Measurements from ENCODE around the gene AGBL1.

The AGBL1 gene

DNA sequence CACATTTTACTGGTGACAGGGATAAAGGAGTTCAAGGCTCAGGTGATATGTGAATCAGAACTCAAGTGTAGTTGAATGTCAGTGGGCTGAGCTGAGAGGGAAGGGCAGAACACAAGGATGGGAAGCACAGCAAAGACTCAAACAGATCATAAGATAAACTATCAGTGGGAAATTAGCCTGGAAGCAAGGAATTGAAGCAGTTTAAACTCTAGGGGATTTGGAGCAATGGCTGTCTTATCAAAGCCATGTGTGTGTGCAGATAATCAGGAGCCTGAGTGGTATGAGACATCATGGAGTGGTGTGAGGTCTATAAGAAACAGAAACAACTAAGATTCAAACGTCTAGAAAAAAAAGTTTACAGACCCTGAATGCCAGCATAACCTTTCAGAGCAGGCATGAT is 634.6 kb downstream of the AGBL1 start:
- no peak for DNase-seq (ENCODE audit: low spot score)

GRCh38 chr15:86725628-86726027 is 646.0 kb downstream of the AGBL1 start:
- DNase-seq (ENCODE audit: low spot score) = no peak

DNA sequence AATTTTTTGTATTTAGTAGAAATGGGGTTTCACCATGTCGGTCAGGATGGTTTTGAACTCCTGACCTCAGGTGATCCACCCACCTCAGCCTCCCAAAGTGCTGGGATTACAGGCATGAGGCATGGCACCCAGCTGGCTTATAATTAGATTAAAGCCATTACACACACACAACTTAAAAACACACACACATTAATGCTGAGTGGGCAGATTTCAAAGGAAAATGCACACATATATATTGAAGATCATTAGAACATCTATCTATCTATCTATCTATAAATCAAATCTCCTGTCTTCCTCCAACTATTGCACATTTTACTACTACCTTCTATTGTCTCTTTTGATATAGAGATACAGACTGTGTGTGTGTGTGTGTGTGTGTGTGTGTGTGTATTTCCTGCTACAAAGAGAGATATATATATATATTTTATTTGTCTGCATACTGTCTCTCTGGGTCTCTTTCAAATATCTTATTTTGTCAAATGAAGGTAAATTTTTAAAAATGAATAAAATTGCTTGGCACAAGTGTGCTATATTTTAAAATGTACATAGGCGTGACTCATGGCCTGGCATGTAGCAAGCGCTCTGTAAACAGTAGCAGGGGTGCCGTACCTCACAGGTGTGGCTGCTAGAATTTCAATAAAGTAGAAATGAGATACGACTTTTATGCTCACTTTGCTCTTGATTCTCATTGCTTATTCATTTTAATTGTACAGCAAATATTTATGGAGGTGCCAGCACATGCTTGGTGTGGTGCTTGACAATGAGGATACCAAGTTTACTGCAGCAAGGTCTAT is 655.8 kb downstream of the AGBL1 start:
- DNase-seq (ENCODE audit: low spot score) = no peak

- no peak for DNase-seq (ENCODE audit: low spot score)
These were observed 662.2 kb downstream of the AGBL1 start for GRCh38 chr15:86741917-86742316.

DNA sequence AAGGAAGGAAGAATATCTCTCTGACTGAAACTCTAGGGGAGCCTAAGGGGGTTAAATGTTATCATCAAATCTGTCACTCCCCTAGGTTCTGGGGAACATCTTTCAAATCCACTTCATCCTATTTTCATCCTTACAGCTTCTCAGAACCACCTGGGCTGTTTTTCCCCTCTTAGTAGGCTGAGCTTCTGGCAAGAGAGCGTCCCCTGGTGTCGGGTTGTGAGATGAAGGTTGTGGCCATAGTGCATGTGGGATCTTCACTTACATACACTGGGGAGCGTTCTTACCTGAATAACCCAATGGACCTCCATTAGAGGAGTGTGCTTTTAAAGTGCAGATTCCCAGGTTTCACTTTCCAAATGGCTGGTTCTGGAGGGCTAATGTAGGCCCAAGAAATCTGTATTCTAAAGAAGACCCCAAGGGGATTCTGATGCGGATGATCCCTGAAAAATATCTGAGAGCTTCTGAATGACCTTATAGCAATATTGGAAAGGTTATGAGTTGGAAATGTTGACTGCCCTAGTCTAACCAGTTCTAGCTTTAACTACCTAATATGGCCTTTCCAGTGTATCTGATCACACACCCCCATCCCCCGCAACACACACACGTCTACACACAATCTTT is 663.7 kb downstream of the AGBL1 start:
- DNase-seq (ENCODE audit: low spot score) = no peak

GRCh38 chr15:86744198-86744780 is 664.6 kb downstream of the AGBL1 start:
- no peak for DNase-seq (ENCODE audit: low spot score)

- no peak for DNase-seq (ENCODE audit: low spot score)
These were observed 671.4 kb downstream of the AGBL1 start for GRCh38 chr15:86751116-86751515.

DNA sequence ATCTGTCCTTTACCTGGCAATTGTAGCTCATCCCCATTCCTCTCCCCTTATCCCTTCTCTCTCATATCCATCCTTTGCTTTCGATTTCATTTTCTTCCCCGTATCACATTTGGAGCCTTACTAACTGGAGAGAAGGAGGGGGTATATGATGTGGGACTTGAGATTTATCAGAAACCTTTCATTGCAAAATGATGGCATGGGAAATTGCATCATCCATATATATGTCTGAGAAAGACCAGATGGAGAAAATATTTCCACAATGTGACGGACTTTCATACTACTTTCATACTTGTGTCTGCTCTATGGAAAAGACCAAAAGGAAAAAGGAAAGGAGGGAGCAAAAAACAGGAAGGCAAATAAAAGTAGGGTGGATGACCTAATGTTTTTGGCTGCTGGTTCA is 675.2 kb downstream of the AGBL1 start:
- no peak for DNase-seq (ENCODE audit: low spot score)

GRCh38 chr15:86756688-86757087 is 677.0 kb downstream of the AGBL1 start:
- peak; percentile 6 for DNase-seq (ENCODE audit: low spot score)

GRCh38 chr15:86759800-86760523 is 680.3 kb downstream of the AGBL1 start:
- no peak for DNase-seq (ENCODE audit: low spot score)

DNA sequence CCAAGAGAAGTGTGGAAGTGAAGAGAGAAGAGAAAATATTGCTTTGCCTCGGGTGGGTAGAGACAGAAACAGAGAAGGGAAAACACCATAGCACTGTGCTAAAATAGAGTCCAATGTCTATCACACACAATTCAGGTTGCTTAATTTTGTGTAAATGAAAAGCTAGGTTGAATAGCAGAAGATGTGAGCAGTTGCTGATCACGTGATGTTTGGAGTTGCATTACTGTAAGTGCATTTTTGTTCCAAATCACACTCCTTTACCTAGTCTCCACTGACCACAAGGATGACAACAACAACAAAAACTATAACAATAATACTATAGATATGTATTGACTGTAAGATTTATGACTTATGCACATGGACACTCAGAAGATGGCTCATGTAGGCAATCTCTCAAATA is 683.2 kb downstream of the AGBL1 start:
- no peak for DNase-seq (ENCODE audit: low spot score)

DNA sequence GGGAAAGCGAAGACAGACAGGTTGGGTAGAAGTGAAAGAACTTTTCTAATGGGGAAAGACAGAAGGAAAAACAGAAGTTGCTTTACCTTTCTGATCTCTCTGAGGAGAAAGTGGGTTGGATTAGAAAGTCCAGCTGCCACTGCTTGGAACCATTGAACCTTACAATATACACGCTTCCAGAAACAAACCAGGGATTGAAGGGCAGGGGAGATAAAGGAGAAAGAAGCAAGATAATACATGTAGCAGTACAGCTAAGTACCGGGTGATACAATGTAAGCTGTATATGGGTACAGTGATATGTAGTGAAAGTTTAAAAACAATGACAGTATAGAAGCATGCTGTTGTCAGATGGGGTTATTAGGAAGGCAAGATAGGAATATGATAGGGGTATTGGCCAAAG is 684.4 kb downstream of the AGBL1 start:
- DNase-seq (ENCODE audit: low spot score) = no peak

- DNase-seq (ENCODE audit: low spot score) = no peak
These were observed 685.6 kb downstream of the AGBL1 start for GRCh38 chr15:86765281-86765680.

DNA sequence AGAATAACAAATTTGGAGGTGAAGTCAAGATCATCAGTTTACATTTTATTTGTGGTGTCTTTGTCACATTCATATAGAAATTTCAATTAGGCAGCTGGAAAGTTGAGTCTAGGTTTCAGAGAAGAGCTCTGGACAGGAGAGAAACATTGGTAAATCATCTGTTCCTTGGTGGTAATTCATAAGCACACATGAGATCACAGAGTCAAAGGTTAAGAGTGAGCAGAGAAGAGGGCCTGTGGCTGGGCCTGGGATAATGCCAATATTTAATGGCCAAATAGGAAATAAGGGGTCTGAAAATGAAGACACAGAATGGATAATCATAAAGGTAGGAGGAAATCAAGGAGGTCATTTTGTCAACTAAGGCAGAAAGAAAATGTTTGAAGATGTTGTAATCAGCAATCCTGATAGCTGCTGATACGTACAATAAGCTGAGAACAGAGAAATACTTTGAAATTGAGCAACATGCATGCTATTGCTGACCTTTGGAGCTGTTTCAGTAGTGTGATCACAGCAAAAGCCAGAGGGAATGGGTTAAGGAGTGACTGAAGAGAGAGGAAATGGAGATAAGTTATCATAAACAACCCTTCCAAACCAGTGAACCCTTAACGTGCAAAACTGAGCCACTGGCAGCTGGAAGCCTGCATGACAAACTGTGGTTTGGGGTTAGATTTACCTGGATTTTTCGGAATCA is 692.8 kb downstream of the AGBL1 start:
- DNase-seq (ENCODE audit: low spot score) = no peak

GRCh38 chr15:86773736-86774135 is 694.1 kb downstream of the AGBL1 start:
- DNase-seq (ENCODE audit: low spot score) = peak; percentile 8

- DNase-seq (ENCODE audit: low spot score) = no peak
These were observed 696.5 kb downstream of the AGBL1 start for GRCh38 chr15:86776145-86776544.

- no peak for DNase-seq (ENCODE audit: low spot score)
These were observed 716.9 kb downstream of the AGBL1 start for GRCh38 chr15:86796521-86796920.

DNA sequence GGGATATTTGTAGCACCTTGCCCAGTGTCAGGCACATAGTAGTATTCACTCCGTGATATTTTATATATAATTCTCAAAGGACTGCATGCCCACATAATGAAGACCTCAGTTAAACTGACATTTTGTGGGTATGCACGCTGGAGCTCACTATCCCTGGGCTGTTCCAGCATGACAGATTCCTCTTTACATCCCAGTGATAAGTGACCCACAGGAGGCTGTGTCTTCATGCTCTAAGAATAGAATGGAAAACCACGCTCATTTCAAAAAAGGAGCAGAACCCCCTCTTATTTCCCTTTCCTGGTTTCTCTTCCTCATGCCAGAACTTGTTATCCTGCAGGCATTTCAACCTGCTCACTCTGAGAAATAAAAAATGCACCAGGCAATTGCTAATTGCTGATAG is 717.5 kb downstream of the AGBL1 start:
- DNase-seq (ENCODE audit: low spot score) = no peak

DNA sequence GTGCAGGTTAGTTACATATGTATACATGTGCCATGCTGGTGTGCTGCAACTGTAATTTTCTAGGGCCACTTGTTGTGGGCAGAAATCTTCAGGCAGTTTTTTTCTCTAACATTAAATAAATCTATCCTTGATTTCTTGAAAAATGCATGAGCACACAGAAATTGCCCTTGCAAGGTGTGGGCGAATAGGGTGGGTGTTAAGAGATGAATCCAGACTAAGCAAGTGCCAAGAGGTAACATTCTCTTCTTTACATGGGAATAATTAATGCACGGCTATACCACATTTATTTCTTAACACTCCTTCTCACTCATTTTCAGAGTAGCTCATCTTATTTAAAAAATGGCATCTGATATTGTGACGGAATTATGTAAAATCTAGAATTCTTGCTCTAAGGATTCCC is 719.6 kb downstream of the AGBL1 start:
- no peak for DNase-seq (ENCODE audit: low spot score)

GRCh38 chr15:86802244-86802643 is 722.6 kb downstream of the AGBL1 start:
- no peak for DNase-seq (ENCODE audit: low spot score)

DNA sequence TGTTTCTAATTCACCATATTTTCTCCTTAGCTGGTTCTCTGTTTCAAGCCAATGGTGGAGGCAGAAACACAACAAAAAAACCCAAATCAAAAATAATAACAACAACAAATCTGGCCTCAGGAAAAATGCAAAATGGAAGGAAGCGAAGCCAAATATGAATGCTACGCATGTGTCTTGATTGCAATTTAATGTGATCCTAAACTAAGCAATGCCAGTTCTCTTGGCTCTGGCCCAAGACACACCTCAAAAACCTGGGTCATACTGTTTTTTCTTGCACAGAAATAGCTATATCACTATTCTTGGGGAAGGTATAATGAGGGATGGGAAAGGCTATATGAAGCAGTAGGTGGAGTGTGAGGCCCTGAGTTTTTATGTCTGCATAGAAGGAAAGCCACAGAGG is 724.7 kb downstream of the AGBL1 start:
- no peak for DNase-seq (ENCODE audit: low spot score)

GRCh38 chr15:86810329-86810728 is 730.7 kb downstream of the AGBL1 start:
- no peak for DNase-seq (ENCODE audit: low spot score)
